ENCODE results near the gene ORAI3. TPM values are rescaled to one million over a fixed set of nuclear protein-coding genes. Genes with fewer than 3 reads are reported as not detected.

ORAI3 gene
- total RNA-seq, 1 experiment from 2014 or later = 10.8 TPM

GRCh38 chr16:30953111-30953510 lies 4.2 kb downstream of the ORAI3 start (continued):
- no peak for TF ChIP-seq GABPB1 (CRISPR knock-in tag; IDR thresholded peaks at IDR 0.05)
- no peak for TF ChIP-seq CBFB (CRISPR knock-in tag; IDR thresholded peaks at IDR 0.05; ENCODE audit: low read depth)

DNA sequence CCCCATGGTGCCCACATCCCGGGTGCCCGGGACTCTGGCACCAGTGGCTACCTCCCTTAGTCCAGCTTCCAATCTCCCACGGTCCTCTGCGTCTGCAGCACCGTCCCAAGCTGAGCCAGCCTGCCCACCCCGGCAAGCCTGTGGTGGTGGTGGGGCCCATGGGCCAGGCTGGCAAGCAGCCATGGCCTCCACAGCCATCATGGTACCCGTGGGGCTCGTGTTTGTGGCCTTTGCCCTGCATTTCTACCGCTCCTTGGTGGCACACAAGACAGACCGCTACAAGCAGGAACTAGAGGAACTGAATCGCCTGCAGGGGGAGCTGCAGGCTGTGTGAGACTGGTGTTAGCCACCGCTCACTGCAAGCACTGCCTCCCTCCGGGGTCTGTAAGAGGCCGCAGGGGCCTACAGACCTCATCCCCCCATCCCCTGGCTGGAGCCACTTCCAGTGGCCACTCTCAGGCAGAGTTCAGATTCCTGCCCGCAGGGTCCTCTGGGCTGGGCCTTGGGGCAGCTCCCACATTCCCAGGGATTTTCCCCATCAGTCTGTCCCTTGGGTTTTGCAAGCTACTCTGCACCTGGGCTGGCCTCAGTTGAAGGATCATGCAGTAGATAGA lies 4.8 kb downstream of the ORAI3 start:
- CTCF ChIA-PET = interaction anchor here (0.6 to 3.2 kb wide), 39 partner anchors 11 to 758 kb away, joined by 3 to 54 read pairs (median 4); partner anchors contain the start of genes FBXL19, FUS, HSD3B7 and KAT8
- Mint-ChIP-seq H3K4me3 (no peak overlapping the region), H3K9me3 (no peaks in the 10 kb centered on the region), H3K36me3 (peaks cover 3% of the 10 kb centered on the region; the same call in 1 of the 2 replicates), H3K27ac (no peak overlapping the region), H3K4me1 (peaks cover 19% of the 10 kb centered on the region), H3K27me3 (ENCODE audit: low read depth) (peaks cover 3% of the 10 kb centered on the region; the same call in 1 of the 2 replicates)
- ATAC-seq (peak; percentile 66), DNase-seq (ENCODE audit: low spot score) (peak; percentile 91)
- POLR2A ChIA-PET = interaction anchor here (0.5 to 1.4 kb wide), 6 partner anchors 10 to 316 kb away, joined by 3 to 9 read pairs (median 4); no protein-coding TSS in a partner anchor
- TF ChIP-seq, protein P1, sequence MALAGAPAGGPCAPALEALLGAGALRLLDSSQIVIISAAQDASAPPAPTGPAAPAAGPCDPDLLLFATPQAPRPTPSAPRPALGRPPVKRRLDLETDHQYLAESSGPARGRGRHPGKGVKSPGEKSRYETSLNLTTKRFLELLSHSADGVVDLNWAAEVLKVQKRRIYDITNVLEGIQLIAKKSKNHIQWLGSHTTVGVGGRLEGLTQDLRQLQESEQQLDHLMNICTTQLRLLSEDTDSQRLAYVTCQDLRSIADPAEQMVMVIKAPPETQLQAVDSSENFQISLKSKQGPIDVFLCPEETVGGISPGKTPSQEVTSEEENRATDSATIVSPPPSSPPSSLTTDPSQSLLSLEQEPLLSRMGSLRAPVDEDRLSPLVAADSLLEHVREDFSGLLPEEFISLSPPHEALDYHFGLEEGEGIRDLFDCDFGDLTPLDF (CRISPR knock-in tag; IDR thresholded peaks at IDR 0.05) = no peak
- TF ChIP-seq, protein P2, sequence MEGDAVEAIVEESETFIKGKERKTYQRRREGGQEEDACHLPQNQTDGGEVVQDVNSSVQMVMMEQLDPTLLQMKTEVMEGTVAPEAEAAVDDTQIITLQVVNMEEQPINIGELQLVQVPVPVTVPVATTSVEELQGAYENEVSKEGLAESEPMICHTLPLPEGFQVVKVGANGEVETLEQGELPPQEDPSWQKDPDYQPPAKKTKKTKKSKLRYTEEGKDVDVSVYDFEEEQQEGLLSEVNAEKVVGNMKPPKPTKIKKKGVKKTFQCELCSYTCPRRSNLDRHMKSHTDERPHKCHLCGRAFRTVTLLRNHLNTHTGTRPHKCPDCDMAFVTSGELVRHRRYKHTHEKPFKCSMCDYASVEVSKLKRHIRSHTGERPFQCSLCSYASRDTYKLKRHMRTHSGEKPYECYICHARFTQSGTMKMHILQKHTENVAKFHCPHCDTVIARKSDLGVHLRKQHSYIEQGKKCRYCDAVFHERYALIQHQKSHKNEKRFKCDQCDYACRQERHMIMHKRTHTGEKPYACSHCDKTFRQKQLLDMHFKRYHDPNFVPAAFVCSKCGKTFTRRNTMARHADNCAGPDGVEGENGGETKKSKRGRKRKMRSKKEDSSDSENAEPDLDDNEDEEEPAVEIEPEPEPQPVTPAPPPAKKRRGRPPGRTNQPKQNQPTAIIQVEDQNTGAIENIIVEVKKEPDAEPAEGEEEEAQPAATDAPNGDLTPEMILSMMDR (IDR thresholded peaks at IDR 0.05) = peak; percentile 64; the same call in 1 of the 2 replicates
- peak; percentile 43; the same call in 1 of the 2 replicates for TF ChIP-seq SP1 (CRISPR knock-in tag; conservative IDR thresholded peaks at IDR 0.05)
- TF ChIP-seq, protein P3, sequence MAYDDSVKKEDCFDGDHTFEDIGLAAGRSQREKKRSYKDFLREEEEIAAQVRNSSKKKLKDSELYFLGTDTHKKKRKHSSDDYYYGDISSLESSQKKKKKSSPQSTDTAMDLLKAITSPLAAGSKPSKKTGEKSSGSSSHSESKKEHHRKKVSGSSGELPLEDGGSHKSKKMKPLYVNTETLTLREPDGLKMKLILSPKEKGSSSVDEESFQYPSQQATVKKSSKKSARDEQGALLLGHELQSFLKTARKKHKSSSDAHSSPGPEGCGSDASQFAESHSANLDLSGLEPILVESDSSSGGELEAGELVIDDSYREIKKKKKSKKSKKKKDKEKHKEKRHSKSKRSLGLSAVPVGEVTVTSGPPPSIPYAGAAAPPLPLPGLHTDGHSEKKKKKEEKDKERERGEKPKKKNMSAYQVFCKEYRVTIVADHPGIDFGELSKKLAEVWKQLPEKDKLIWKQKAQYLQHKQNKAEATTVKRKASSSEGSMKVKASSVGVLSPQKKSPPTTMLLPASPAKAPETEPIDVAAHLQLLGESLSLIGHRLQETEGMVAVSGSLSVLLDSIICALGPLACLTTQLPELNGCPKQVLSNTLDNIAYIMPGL (CRISPR knock-in tag; IDR thresholded peaks at IDR 0.05) = peak; percentile 46; the same call in 1 of the 2 replicates

GRCh38 chr16:30954993-30955392 lies 6.1 kb downstream of the ORAI3 start:
- Mint-ChIP-seq H3K36me3 (peaks cover 14% of the 10 kb centered on the region), H3K27me3 (ENCODE audit: low read depth) (peaks cover 3% of the 10 kb centered on the region; the same call in 1 of the 2 replicates), H3K9me3 (no peaks in the 10 kb centered on the region), H3K27ac (no peak overlapping the region), H3K4me3 (no peak overlapping the region), H3K4me1 (peaks cover 16% of the 10 kb centered on the region)
- TF ChIP-seq HMGA2 (CRISPR knock-in tag; IDR thresholded peaks at IDR 0.05) = no peak
- TF ChIP-seq JAZF1 (CRISPR knock-in tag; IDR thresholded peaks at IDR 0.05) = no peak
- TF ChIP-seq FOXJ3 (CRISPR knock-in tag; IDR thresholded peaks at IDR 0.05; ENCODE audit: borderline replicate concordance) = no peak
- ATAC-seq (no peak), DNase-seq (ENCODE audit: low spot score) (no peak)
- ChIA-PET POLR2A (interaction anchor here (1.4 kb wide), 1 partner anchor 11 kb away, joined by 3 read pairs; no protein-coding TSS in a partner anchor), CTCF (interaction anchor here (2.4 to 3.2 kb wide), 4 partner anchors 14 to 87 kb away, joined by 12 to 54 read pairs (median 22); partner anchors contain the start of gene HSD3B7)

DNA sequence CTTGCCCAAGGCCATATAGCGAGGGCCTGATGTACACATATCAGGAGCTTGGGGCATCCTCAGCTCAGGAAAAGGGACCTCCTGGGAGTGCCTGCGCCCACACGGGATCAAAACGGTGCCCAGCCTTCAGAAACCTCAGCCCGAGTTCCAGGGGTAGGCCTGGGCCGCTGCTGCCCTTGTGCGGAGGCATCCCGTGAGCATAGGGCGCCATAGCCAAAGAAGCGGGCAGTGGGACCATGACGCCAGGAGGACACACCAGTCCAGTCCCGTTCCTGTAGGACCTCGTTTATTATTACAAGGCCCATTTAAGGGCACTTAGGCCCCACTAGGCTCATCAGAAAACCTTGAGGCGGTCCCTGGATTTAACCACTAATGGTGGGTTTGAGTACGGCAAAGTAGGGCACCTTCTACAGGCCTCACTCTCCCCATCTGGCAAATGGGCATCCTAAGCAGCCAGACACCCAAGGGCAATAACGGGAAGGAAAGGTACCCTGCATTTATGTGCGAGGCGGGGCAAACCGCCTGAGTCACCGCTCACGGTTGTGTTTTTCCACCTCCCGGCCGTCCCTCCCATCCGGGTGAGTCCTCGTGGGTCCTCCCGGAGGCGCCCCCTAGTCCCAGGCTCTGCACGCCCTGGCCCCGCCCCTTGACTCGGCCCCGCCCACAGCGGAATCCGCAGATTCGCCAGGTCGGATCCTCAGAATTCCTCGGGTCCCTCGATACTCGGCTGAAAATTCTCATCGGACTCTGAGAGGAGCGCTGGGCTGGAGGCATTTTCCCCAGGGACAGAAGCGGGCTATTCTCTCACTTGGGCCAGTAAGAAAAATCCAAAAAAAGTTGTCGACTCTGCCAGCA lies 8.0 kb downstream of the ORAI3 start:
- Mint-ChIP-seq H3K36me3 (peaks cover 33% of the 10 kb centered on the region), H3K4me1 (peaks cover 12% of the 10 kb centered on the region), H3K27ac (peak overlapping the region; percentile 100), H3K9me3 (no peaks in the 10 kb centered on the region), H3K4me3 (peak overlapping the region; percentile 95), H3K27me3 (ENCODE audit: low read depth) (peaks cover 3% of the 10 kb centered on the region; the same call in 1 of the 2 replicates)
- POLR2A ChIA-PET = interaction anchor here (0.5 to 0.7 kb wide), 2 partner anchors 29 to 150 kb away, joined by 3 read pairs; partner anchors contain the start of gene HSD3B7
- ATAC-seq (peak; percentile 57), DNase-seq (ENCODE audit: low spot score) (peak; percentile 86)
- CTCF ChIA-PET = interaction anchor here (0.7 to 1.3 kb wide), 2 partner anchors 15 to 28 kb away, joined by 4 read pairs; no protein-coding TSS in a partner anchor
- no peak for TF ChIP-seq IRF2 (CRISPR knock-in tag; IDR thresholded peaks at IDR 0.05; ENCODE audit: borderline replicate concordance, low read depth)
- 0 out of 2 replicates have a peak, but pooled peaks have one; percentile 32 for TF ChIP-seq EMX1 (CRISPR knock-in tag; IDR thresholded peaks at IDR 0.05)
- TF ChIP-seq, protein P4, sequence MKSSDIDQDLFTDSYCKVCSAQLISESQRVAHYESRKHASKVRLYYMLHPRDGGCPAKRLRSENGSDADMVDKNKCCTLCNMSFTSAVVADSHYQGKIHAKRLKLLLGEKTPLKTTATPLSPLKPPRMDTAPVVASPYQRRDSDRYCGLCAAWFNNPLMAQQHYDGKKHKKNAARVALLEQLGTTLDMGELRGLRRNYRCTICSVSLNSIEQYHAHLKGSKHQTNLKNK (CRISPR knock-in tag; IDR thresholded peaks at IDR 0.05) = no peak
- TF ChIP-seq ERG (CRISPR knock-in tag; IDR thresholded peaks at IDR 0.05) = 0 out of 2 replicates have a peak, but pooled peaks have one; percentile 73
- TF ChIP-seq GTF2I (CRISPR knock-in tag; conservative IDR thresholded peaks at IDR 0.05) = peak; percentile 99
- no peak for TF ChIP-seq ZNF232 (CRISPR knock-in tag; IDR thresholded peaks at IDR 0.05)
- no peak; the same call in 1 of the 2 replicates for TF ChIP-seq GABPB1 (CRISPR knock-in tag; IDR thresholded peaks at IDR 0.05)
- TF ChIP-seq, protein P2 (IDR thresholded peaks at IDR 0.05) = no peak

Data from WTC11 (cell line).